COLO668 (cell line): ENCODE measurements around the gene FOXJ3.

ENCODE experiments used
- DNase-seq: peaks from one replicate; lab custom pipeline; 2025; ENCODE audit not compliant: unreplicated experiment; lab: John Stamatoyannopoulos, UW

The FOXJ3 gene

DNA sequence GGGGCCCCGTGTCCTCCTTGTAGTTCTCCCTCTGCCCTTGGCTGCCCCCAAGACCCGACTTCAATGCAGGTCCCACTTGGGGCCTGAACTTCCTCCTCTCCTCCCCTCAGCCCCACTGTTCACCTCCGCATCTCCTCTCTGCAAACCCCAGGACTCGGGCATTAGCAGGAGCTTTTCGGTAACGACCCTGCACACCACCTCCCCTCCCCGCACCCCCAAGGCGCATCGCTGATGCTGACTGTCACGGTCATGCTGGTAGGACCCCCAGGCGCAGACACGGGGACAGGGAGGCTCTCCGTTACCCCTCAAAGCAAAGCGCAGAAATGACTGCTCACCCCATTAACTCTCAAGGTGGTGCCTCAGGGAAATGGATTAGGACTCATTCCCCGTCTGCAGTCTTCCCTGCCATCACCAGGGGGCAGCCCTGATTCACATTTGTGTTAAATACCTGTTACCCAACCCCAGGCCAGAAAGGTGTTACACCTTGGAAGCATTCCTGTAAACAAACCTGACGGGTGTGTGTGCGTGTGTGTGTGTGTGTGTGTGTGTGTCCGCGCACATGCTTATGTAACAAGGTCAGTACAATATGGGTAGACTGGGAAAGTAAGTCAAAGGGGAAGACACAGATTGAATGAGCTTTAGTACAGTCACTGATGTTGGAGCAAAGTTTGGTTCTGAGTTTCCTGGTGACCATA, 188.3 kb downstream of the FOXJ3 start:
- DNase-seq = peak; percentile 94

DNA sequence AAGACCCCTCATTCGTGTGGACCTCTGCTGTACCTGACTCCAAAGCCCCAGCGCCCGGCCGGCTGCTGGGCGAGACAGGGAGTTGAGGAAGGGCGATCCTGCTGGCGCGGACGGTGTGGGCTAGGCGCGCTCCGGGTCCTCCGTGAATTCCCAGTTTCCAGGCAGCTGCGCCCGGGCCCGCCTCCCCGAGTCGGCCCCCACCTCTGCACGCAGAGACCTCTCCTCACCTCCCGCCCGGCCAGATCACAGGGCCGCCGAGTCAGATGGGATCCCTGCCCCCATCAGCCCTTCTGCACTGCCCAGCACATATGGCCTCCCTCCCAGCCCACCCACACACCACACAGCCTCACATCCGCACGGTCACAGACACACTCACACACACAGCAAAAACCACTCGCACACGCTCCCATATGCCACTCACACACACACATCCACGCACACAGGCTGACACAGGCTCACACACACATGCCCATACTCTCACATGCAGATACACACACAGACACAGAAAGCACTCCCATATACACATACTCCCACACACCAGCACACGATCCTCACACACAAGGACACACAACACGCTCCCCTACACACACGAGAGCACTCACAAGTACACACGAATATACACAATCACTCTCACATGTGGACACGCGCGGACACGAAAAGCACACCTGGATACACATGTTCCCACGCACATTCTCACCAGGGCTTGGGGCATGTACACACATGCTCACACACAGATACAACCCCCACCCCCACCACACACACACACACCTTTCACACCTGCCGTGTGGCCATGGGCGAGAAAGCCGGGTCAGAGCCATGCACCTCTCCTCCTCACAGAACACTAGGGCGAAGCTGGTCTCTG, 189.0 kb downstream of the FOXJ3 start:
- DNase-seq = no peak

DNA sequence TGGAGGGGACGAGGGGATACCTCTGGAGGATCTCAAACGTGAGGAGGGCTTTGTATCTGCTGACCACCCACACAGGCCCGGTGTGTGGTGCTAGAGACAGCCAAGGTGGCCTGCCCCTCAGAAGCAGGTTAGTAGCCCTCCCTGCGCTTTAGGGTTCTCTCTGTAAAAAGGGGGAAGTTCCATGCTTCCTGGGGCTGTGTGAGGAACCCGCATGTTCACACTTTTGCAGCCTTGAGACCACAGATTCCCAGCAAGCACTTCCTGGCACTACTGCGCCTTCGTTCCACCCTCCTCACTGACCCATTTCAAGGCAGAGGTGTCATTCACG, 189.7 kb downstream of the FOXJ3 start:
- DNase-seq = no peak

DNA sequence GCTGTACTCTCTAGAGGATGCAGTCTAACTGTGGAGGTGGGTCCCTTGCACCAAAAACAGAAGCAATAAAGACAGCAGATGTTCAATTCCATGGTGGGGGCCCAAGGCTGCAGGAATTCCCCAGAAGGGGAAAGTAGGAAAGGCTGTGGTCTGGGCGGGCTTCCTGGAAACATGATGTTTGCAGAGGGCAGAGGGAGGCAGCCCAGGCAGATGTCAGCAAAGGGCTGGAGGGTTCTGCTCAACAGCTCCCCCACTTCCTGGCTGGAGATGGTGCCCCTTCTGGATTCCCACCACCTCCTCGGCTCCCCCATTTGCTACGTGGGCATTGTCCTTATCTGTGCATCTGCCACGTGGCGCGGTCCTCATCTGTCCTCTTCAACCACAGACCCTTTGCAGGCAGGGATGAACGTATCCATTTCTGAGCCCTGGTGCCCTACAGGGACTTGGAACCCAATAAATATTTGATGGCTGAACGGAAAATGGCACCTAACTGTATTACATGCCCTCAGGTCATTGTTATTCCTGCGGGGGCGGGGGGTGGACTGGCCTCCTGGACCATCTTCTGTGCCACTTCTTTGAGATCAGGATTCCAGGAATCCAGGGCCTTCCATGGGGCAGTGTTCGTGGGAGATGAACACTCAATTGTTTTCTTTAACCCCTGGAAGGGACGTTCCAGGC, 190.2 kb downstream of the FOXJ3 start:
- DNase-seq = no peak

DNA sequence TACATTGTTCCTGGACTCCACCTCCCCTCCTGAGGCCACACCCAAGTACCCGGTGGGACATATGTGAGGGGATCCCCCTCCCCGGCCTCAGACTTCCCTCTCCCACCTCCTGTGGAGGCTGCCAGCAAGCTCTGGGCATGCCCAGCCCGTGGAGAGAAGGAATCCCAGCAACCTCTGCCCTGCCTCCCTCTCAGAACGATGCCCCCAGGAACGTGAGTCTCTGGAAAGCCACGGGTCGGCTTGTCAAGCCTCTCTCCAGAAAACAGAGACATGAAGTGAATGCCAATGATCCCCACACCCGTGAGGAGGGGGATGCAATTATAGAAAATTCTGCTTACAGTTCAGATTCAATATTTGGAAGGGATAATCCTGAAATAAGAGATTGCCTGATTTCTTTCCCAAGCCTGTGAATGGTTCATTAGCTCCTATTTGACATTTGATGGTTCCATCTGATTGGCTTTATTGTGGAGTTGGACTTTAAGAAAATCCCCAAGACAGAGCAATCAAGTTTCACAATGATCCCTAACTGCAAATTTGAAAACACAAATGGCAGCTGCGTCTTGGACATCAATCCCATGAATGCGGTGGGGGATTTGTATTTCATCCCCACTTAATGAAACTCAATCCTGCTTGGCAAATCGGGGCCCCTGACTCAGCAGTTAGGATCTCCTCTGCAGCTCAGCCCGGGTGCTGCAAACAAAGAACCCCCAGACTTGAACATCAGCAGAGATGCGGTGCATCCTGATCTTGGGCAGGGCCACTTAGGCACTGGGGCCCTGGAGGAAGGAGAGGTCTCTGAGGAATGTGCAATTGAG, 190.9 kb downstream of the FOXJ3 start:
- DNase-seq = no peak

DNA sequence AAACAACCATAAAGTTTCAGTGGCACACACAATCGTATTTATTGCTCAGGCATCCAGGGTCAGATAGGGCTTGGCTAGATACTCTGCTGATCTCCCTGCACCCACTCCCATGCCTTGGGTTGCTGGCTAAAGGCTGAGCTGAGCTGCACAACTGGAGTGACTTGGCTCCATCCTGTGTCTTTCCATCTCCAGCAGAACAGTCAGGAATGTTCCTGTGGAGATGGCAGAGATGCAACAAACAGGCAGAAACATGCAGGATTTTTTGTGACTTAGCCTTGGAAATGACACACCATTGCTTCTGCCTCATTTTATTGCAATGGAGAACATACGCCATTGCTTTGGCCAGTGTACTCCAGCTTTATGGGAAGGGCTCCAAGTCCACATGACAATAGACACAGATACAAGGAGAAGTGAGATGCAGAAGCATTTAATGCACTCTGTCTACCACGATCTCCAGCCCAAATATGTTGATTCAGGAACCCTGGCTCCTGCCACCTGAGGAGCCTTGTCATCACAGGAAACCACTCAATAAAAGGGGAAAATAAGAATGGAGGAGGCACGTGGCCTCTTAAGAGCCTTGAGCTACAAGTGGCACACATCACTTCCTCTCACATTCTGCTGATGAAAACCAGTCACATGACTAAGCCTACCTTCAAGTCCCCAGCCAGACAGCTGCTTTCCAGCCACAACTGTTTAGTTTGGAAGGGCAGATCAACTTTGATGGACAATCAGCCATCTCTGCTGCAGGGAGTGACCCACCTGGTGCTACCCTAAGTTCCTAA, 191.9 kb downstream of the FOXJ3 start:
- peak; percentile 36 for DNase-seq

DNA sequence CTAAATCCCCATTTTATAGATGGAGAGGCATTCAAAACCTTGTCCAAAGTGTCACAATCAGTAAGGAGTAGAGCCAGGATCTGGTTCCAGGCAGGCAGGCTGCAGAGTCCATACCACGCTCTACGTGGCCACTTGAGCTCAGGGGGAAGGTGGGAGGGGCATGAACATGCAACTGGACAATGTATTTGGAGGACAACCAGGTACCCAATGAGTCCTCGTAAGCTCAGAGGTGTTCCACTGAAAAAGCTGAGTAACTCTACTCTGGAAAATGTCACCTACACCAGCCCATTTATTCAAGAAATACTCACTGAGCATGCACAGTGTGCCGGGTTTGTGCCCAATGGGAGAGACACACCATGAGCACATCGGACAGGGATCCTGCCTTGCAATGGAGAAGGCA, 193.1 kb downstream of the FOXJ3 start:
- no peak for DNase-seq

DNA sequence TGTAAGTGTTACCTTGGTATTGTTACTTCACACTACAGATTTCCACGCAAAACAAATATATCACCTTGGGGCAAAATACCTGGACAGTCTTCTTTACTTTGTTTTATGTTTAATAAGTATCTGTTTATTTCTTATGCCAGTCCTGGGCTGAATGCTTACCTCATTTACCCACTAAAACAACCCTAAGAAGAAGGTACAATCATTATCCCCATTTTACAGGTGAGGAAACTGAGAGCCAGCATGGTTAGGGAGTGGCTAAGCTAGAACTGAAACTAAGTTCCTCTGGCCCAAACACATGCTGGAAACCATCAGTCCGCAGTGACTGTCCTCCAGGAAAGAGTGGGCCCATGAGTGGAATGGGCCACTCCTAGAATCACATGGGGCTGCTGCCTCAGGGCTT, 194.8 kb downstream of the FOXJ3 start:
- no peak for DNase-seq

DNA sequence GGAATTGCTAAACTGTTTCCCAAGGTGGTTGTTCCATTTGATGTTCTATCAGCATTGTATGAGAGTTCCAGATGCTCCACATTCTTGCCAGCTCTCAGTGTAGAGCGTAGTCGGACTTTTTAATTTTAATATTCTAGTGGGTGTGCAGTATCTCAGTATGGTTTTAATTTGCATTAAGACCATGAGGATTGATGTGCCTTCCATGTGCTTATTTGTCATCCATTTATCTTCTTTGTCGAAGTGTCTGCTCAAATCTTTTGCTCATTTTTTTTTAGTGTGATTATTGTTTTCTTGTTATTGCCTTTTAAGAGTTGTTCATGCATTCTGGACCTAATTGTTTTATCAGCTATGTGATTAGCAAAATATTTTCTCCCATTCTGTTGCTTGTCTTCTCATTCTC, 195.6 kb downstream of the FOXJ3 start:
- DNase-seq = no peak

DNA sequence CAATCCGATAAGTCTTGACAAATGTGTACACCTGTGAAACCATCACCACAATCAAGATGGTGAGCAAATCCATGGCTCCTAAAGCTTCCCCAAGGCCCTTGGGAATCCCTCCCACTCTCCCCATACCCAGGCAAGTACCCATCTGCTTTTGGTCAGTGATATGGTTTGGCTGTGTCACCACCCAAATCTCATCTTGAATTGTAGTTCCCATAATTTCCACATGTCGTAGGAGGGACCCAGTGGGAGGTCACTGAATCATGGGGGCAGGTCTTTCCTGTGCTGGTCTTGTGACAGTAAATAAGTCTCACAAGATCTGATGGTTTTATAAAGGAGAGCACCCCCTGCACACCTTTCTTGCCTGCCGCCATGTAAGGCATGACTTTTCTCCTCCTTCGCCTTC, 196.4 kb downstream of the FOXJ3 start:
- no peak for DNase-seq

DNA sequence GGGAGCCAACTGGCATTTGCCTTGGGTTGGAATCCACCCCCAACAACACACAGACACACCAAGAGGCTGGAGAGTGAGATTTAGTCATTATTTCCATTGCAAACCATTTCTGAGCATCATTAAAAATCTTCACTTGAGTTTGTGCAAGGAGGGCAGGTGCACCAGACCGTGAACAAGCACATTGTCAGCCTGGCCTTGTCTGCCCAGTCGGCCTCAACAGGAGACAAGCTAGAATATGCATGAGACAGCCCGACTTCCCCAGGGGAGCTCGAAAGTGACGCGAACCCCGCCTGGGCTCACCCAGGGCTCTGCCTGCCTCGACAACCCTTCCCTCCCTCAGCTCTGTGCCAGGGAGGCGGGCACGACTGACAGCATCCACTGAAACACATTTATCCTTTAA, 197.3 kb downstream of the FOXJ3 start:
- DNase-seq = no peak

DNA sequence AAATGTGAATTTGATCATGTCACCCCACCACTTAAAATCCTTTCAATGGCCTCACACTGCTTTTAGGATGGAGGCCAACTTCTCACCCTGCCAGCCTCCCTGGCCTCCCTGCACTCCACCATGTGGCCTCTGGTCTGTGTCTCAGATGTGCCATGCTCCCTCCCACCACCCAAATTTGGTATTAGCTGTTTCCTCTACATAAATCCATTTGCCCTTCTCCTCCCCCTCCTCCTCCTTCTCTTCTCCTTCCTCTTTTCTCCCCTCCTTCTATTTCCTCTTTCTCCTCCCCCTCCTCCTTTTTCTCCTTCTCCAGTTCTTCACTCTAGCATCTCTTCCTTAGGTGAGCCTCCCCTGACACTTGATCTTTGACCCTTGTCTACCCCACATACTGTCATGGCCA, 198.6 kb downstream of the FOXJ3 start:
- no peak for DNase-seq

DNA sequence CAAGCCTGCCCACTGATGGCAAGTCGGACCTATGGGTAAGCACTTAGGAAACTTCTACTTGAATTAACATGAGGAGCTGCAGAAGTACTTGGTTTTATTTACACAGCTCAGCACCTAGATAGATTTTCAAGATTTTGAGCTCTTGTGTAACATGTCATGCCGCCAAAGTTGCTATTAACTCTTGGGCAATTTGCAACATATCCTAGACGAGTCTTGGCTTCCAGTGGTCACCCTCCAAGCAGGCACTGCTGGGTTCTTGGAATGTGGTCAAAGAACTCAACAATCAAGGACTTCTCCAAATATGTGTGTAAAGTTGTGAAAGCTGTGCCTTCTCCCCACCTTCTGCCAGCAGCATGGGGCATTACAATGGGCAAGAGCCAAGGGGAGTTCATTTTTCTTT, 199.6 kb downstream of the FOXJ3 start:
- DNase-seq = no peak

DNA sequence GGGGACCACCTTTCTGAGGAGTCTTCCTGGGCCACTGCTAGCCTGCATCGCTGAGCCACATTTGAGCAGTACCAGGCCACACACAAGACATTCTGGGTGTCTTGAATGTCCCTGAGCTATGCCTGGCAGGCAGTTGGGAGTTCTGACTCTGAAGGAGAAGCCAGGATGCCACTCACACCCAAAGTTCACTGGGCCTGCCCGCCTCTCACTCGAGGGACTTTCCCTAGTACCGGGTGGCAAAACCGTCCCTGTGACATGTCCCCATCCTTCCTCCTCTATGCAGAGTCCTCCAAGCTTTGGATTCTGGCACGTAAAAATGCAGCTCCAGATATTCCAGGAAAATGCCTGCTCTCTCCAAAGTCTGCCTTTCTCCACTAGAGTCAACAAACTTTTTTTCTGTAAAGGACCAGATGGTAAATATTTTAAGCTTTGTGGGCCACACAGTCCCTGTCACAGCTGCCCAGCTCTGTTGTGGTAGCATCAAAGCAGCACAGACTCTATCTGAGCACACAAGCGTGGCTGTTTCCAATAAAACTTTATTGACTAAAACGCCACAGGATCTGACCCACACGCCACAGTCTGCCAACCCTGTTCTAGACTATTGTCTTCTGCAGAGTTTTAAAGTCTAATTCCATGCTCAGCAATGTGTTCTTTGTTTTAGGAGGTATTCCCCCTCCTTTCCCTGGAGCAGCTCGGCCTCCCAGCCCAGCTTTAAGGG, 201.1 kb downstream of the FOXJ3 start:
- no peak for DNase-seq

DNA sequence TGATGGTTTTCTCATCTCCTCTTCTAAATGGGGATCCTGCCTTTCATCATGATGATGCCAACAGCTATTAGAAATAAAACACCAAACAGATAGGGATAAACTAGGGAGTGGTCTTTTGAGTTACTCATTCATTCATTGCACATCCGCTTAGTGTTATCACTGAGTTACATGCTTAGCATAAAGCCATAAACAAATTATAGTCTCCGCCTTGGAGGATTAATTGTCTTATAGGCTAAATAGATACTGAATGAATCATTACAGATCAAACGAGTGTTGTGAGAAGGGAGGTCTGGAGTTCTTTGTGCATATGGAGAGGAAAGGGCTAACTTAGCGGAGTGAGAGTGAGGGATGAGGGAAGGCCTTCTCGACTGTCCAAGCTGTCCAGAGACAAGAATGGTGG, 201.6 kb downstream of the FOXJ3 start:
- no peak for DNase-seq

DNA sequence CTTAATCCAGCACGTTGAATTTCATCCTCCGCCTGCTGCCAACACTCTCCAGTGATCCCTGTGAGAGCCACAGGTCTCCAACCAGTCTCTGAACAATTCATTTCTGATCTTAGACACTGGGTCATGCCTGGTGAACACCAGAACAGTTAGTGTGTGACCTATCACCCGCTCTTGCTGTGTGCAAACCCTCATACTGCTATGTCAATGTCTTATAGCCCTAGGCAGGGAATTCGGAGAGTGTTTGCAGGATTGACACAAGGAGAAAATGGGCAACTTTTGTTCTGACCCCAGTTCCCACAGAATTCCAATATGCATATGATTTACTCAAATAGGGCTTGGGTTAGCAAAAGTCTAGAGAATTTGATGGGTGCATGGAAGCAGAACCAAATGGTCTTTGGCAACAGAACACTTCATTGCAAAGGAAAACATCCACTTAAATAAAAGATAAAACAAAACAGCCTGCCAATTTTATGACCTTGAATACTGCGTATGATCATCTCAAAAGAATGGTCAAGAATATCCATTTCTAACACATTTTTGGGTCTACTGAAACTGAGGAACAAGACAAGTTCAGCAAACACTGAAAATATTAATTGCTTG, 204.9 kb downstream of the FOXJ3 start:
- DNase-seq = no peak

DNA sequence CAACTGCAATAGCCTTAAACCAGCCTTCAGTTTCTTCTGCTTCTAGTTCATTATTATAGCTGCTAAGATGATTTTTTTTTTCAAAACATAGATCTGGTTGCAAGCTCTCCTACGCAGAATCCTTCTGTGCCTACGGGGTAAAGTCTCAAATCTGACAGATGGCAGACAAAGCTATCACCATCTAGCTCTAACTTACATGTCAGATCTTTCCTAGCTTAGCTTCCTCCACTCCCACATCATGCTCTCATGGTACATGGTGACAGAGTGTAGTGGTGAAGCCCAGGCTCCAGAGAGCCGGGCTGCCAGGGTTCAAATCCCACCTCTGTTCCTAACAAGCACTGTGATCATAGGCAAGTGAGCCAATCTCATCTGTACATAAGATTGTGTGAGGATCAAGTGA, 206.1 kb downstream of the FOXJ3 start:
- DNase-seq = no peak

DNA sequence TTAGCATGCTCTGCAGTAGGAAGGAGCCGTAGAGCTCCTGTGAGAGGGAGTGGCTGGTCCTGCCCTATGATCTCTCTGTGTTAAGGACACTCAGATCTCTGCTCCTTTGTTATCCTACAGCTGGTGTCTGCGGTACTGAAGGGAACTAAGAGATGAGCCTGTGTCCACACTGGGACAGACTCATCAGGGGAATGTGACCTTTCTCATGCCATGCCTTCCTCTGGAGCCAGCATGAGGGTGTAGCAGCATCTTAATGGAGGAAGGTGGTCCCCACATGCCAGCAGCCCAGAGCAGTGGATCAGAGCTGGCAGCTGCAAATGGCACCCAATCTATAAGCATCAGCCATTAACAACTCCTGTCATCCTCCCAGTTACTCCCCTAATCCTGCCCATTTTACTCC, 206.5 kb downstream of the FOXJ3 start:
- DNase-seq = no peak

DNA sequence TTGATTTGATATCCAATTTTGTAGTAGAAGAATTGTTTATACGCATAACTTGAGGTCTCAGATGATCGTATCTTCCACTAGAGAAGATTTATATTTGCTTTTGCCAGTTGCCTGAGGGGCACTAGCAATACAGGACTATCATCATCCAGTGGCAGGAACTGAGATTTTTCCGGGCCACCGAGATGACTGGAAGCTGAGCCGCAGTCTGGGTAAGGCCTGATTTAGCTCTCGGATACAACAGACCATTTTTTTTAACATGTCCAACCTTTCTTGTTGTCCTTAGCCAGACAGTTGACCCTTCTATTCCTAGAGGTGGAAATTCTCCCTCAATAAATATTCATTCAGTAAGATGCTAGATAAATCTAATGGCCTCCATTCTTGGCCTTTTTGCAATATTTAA, 207.3 kb downstream of the FOXJ3 start:
- no peak for DNase-seq
